ENCODE results near the gene DNASE1L1. TPM values are rescaled to one million over a fixed set of nuclear protein-coding genes. Genes with fewer than 3 reads are reported as not detected.
A peak's percentile ranks its signal among the peaks of the same experiment; 100 is the strongest.

DNASE1L1 gene
- total and polyA plus RNA-seq, 2 of the 13 experiments (the other 11 are each of a cell fraction or from before 2014, with no cell fraction given) = 4.7 to 12.3 TPM

- TF ChIP-seq ZBTB38 (CRISPR knock-in tag; IDR thresholded peaks at IDR 0.05) (0 out of 2 replicates have a peak, but pooled peaks have one; percentile 1), ZNF101 (CRISPR knock-in tag; IDR thresholded peaks at IDR 0.05; ENCODE audit: borderline replicate concordance, low read depth) (no peak)
These were observed 29.5 kb downstream of the DNASE1L1 start (continued) for GRCh38 chrX:154379569-154379951.

GRCh38 chrX:154378799-154379568, 30.1 kb downstream of the DNASE1L1 start, which contains the start of gene EMD:
EMD (plus strand) TSS chrX:154379295; CDS start chrX:154379485, 190 bp downstream.
- CTCF ChIA-PET (ENCODE audit: low intra/inter-chr PET ratio, low total read pairs) = no interaction called here
- peaks cover 33% of the 10 kb centered on the region for H3K4me1 ChIP-seq (ENCODE audit: insufficient read depth, low read length)
- intact Hi-C loops (cut with micrococcal nuclease; ENCODE audit: unreplicated experiment) = no loop called here
- peak within 1 kb of the TSS; percentile 72 to 86 (median 76) for H3K4me3 ChIP-seq (replicated peaks in 1 of 3; ENCODE audit: insufficient read depth in 1 of 3, low read depth in 2 of 3, low read length in 3 of 3)
- no peak within 1 kb of the TSS for H2AFZ ChIP-seq (ENCODE audit: low read length)
- in situ Hi-C loops (cut with HindIII; ENCODE audit: extremely low pct_ligation_motif_present, low pct_unique_long_range_greater_than_20kb) = no loop called here
- peak within 1 kb of the TSS; percentile 94 for H3K9ac ChIP-seq (ENCODE audit: insufficient read depth, low read depth, low read length)
- H3K27ac ChIP-seq (ENCODE audit: extremely low read length, insufficient read depth, low read length) = peak within 1 kb of the TSS; percentile 77
- FAIRE-seq = peak; percentile 94
- H3K9me3 ChIP-seq (ENCODE audit: low read length) = no peaks in the 10 kb centered on the region
- DNase-seq (ENCODE audit: low spot score) = peak; percentile 93
- no TSS peak for BruUV-seq (replicated peaks)
- peak within 1 kb of the TSS; percentile 83 for H3K4me2 ChIP-seq (ENCODE audit: low read depth, low read length)
- WGBS (ENCODE audit: low lambda C conversion rate) = no CpG with 5 or more reads among the region's 103 CpGs
- no peaks in the 10 kb centered on the region for H3K36me3 ChIP-seq (replicated peaks in 1 of 2; ENCODE audit: control insufficient read depth in 1 of 2, insufficient read depth in 2 of 2, low read length in 2 of 2)
- H3K79me2 ChIP-seq (ENCODE audit: insufficient read depth, low read length) = peaks cover 8% of the 10 kb centered on the region
- POLR2A ChIA-PET = interaction anchor here (1.0 to 1.3 kb wide), 5 partner anchors 8 to 163 kb away, joined by 3 to 11 read pairs (median 4); partner anchors contain the start of gene RPL10
- H4K20me1 ChIP-seq (ENCODE audit: insufficient read depth, low read length) = no peaks in the 10 kb centered on the region
- peak; percentile 88 for ATAC-seq
- H3K27me3 ChIP-seq (ENCODE audit: control insufficient read depth in 1 of 2, insufficient read depth in 2 of 2, low read length in 2 of 2) = no peaks in the 10 kb centered on the region
- TF ChIP-seq SMAD3 (CRISPR knock-in tag; IDR thresholded peaks at IDR 0.05) (no peak), ZBTB7B (CRISPR knock-in tag; IDR thresholded peaks at IDR 0.05) (no peak), GABPB1 (CRISPR knock-in tag; IDR thresholded peaks at IDR 0.05) (peak; percentile 57; the same call in 1 of the 2 replicates), ZNF850 (CRISPR knock-in tag; conservative IDR thresholded peaks at IDR 0.05) (no peak), ZNF501 (CRISPR knock-in tag; IDR thresholded peaks at IDR 0.05) (no peak), SNAI1 (CRISPR knock-in tag; IDR thresholded peaks at IDR 0.05; ENCODE audit: borderline replicate concordance) (no peak), KAT8 (CRISPR knock-in tag; IDR thresholded peaks at IDR 0.05) (peak; percentile 60; the same call in 1 of the 2 replicates), ARNT (IDR thresholded peaks at IDR 0.05) (no peak), YEATS2 (CRISPR knock-in tag; IDR thresholded peaks at IDR 0.05; ENCODE audit: borderline replicate concordance) (peak; percentile 67), ZNF598 (CRISPR knock-in tag; IDR thresholded peaks at IDR 0.05; ENCODE audit: borderline replicate concordance) (no peak), KDM1A (CRISPR knock-in tag; IDR thresholded peaks at IDR 0.05) (no peak), GPN1 (CRISPR knock-in tag; IDR thresholded peaks at IDR 0.05; ENCODE audit: borderline replicate concordance) (no peak), NFRKB (IDR thresholded peaks at IDR 0.05) (no peak), ZKSCAN5 (CRISPR knock-in tag; IDR thresholded peaks at IDR 0.05) (no peak), RERE (CRISPR knock-in tag; IDR thresholded peaks at IDR 0.05; ENCODE audit: low read depth) (no peak)

Measured in HepG2 (cell line).